NT2/D1 (cell line): ENCODE results near the gene NTRK3.

Experiments
- SUZ12 ChIP-seq: IDR thresholded peaks from 2 replicates; pipeline ENCODE4 v1.6.1; 2011; ENCODE audit not compliant: insufficient read length, insufficient read depth; ENCODE audit errors: extremely low read depth
- YY1 ChIP-seq: IDR thresholded peaks from 2 replicates; pipeline ENCODE4 v1.6.1; 2011; ENCODE audit not compliant: insufficient read length, insufficient read depth

DNA sequence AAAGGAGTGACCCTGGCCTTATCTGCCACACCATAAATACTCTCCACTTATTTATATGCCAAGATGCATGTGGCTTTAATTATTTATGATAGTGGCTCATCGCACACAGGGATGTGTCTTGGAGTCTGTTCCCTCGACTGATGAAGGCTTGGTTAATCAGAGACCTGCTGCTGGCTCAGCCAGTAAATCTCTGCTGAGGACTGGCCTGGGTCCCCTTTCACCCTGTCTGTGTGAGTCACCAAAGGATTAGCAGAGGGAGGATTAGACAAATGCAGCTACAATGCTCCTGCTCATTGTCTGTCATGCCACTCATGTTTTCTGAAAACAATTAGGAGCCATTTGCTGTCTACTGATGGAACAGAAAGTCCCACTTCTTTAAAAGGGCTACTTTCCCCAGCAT is 226.8 kb downstream of the NTRK3 start:
- TF ChIP-seq YY1, result no peak
- TF ChIP-seq SUZ12, result no peak
